ENCODE data around the gene METTL13.

The METTL13 gene

GRCh38 chr1:171803045-171803444 is 21.6 kb downstream of the METTL13 start:
- no peak for DNase-seq (ENCODE audit: low spot score)

DNA sequence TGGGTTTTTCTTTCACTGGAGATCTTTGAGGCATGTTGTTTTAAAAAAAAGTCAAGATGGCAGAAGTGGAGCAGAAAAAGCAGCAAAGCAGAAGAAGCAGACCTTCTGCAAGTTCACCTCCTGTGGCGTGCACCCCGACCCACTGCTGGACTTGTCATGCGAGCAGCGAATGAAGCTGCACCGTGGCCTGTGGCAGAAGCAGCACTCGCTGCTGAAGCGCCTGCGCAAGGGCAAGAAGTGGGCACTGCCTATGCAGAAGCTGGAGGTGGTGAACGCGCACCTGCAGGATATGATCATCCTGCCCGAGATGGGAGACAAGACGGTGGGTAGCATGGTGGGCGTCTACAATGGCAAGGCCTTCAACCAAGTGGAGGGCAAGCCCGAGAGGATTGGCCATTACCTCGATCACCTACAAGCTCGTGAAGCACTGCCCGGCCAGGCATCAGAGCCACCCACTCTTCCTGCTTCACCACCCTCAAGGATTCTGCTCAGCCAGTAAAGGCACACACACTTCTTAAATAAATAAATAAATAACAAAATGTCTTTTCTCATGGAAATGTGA is 22.1 kb downstream of the METTL13 start:
- DNase-seq (ENCODE audit: low spot score): no peak

GRCh38 chr1:171805395-171806115 is 24.1 kb downstream of the METTL13 start:
- peak; percentile 13 for DNase-seq (ENCODE audit: low spot score)

GRCh38 chr1:171807556-171807955 is 26.1 kb downstream of the METTL13 start:
- no peak for DNase-seq (ENCODE audit: low spot score)

- DNase-seq (ENCODE audit: low spot score): no peak
Observed at GRCh38 chr1:171809834-171810233, 28.4 kb downstream of the METTL13 start.

DNA sequence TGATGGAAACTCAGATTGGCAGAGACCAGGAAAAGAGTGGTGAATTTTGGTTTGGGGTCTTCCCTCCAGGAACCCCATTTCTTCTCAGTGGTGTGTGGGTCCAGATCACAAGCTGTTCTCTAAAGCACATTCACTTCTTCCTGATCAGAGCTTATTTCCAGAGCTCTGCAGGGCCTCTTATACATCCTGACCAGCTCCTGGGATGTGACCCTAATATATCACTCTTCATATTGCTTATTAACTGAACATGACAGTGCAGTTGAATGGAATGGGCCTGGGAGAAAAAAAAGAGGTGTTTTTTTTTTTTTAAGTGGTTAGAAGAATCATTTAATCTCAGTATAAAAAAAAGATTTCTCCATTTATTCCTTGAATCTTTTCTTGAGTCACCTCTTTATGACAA is 30.2 kb downstream of the METTL13 start:
- no peak for DNase-seq (ENCODE audit: low spot score)

DNA sequence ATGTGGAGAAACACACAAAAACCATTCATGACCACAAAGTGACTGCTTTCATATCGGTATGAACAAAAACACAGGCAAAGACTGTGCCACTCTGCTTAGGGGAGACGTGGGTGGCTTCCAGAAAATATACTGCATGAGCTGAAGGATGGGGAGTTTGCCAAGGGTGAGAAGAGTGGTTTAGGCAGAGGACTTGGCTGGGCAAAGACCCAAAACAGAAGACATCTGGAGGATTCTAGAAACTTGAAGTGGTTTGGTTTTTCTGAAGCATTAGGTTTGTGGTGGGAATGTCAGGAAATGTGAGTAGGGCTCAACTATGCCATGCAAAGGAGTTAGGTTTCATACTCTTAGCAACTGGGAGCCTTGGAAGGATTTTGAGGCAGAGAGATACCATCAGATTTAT is 33.2 kb downstream of the METTL13 start:
- no peak for DNase-seq (ENCODE audit: low spot score)

DNA sequence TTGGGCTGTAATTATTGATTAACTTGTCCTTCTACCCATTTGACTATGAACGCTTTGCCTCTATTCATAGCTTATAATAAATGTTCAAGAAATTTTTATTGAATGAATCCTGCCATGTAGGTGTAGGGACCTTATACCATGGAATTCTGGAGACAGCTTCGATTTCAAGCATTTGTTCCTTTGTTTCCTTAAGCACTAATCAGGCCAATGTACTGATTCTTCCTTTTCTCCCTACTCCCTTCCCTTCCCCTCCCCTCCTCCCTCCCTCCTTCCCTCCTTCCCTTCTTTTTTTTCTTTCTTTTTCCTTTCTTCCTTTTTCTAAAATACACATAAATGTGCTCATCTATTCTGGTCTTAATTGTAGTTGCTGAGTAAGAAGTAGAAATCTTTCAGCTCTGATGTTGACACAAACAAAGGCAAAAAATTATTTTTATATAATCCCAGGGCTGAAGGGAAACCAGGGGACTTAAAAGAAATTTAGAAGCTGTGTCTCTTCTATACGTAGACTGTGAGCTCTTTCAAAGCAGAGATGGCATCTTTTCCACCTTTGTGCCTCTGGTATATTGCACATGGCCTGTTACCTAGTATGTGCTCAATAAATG is 34.9 kb downstream of the METTL13 start:
- no peak for DNase-seq (ENCODE audit: low spot score)

GRCh38 chr1:171817511-171818265 is 36.2 kb downstream of the METTL13 start:
- DNase-seq (ENCODE audit: low spot score): no peak

- DNase-seq (ENCODE audit: low spot score): no peak
Observed at GRCh38 chr1:171819946-171820345, 38.5 kb downstream of the METTL13 start.

- DNase-seq (ENCODE audit: low spot score): no peak
Observed at GRCh38 chr1:171826973-171827372, 45.5 kb downstream of the METTL13 start.

GRCh38 chr1:171828794-171829193 is 47.3 kb downstream of the METTL13 start:
- no peak for DNase-seq (ENCODE audit: low spot score)

DNA sequence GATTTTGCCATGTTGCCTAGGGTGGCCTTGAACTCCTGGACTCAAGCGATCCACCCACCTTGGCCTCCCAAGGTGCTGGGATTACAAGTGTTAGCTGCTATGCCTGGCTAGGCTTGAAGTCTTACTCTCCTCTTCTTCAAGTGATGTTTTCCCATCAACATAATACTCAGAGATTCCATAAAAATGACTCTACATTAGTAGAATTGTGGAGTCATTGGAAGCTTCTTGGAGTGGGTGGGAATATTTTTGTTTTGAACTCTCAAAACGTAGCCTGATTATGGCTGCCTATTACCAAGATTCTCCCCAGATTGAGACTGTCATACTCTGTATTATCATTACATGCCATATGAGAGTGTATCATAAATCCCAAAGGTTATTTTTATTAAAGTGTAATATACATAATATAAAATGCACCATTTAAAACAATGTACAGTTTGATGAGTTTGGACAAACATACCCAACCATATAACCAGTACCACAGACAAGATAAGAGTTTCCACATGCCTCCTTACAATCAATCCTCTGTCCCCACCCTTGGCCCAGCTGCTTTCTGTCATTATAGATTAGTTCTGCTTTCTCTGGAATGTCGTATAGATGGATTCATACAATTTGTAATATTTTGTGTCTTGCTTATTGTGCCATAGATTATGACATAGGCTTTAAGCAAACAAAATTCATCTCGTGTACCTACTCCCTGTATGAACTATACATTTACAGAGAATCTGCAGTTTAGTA is 51.8 kb downstream of the METTL13 start:
- no peak for DNase-seq (ENCODE audit: low spot score)

DNA sequence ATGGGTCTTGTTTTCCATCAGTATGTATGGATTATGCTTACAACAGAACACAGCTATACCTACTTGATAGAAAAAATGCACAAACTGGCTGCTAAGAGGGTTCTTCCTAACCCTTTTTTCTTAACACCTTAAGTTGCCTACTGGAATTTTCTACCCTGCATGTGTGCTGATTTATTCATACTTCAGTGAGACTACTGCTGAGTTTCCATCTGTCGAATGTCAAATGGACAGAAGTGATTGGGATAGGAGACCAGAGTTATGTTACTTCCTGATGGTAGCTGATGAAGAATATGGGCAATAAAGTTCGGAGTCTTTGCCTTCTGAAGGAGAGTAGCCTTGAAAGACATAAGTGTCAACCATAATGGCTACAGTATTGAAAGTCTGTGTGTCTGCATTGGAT is 53.4 kb downstream of the METTL13 start:
- DNase-seq (ENCODE audit: low spot score): no peak

DNA sequence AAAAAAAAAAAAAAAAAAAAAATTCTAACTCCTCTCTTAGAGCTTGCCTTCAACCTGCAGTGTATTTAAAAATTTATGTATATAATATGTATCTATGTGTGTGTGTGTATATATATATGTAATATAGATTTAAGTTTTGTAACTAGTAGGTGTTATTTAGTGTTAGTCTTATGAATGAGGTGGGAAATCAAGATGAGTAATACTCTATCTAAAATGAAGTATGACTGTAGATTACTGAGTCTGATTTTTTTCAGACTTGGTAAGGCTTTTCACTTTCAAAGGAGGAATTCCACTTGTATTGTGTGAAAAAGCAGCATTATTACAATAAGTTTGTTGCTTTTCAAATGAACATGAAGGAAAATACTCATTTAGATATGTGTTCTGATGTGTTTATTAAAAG is 54.4 kb downstream of the METTL13 start:
- no peak for DNase-seq (ENCODE audit: low spot score)

GRCh38 chr1:171841050-171841910 is 59.8 kb downstream of the METTL13 start, which contains the start of gene DNM3:
TSS of gene DNM3 (plus strand) at chr1:171841498. CDS start at chr1:171841657, 159 bp downstream.
- DNase-seq (ENCODE audit: low spot score): peak; percentile 72

- DNase-seq (ENCODE audit: low spot score): peak; percentile 6
Observed at GRCh38 chr1:171841931-171842761, 60.7 kb downstream of the METTL13 start.

DNA sequence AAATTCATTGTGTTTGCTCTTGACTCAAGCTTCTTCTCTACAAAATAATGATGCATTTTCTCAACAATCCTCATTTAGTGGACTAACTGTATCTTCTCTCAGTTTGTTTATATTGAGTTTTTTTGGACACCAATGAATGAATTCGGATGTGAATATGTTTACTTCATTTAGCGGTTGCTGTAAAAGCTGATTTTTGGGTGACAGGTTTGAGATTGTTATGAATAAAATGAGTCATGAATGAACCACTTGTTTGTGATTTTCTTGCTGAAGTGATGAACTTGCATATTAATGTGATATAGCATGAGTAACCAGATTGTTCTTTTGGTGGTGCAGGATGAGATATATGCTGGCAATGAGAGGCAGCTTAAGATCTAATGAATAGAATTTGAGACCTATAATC is 62.9 kb downstream of the METTL13 start:
- no peak for DNase-seq (ENCODE audit: low spot score)

DNA sequence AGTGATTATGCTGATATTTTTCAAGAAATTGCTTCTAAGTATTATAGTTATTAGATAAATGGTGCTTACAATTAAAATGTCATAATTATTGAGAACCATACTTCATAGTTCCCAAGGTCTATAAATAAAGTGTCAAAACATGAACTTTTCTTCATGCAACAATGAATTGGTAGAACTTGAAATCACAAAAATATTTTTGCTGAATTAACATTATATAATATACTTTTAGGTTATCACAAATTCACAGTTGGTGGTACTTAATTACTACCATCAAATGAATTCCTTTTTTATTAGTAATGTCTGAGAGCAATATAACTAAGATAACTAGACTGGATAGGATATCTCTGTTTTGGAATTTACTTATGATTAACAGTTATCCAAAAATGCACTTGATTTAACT is 64.5 kb downstream of the METTL13 start:
- no peak for DNase-seq (ENCODE audit: low spot score)

All from CD4-positive, alpha-beta T cell treated with Interleukin-2 at 100 ng/mL for 4 hours (primary cell).